ENCODE measurements around the gene TMEM250.

The TMEM250 gene

GRCh38 chr9:136081826-136082495 lies 36.7 kb downstream of the TMEM250 start:
- DNase-seq, result no peak

DNA sequence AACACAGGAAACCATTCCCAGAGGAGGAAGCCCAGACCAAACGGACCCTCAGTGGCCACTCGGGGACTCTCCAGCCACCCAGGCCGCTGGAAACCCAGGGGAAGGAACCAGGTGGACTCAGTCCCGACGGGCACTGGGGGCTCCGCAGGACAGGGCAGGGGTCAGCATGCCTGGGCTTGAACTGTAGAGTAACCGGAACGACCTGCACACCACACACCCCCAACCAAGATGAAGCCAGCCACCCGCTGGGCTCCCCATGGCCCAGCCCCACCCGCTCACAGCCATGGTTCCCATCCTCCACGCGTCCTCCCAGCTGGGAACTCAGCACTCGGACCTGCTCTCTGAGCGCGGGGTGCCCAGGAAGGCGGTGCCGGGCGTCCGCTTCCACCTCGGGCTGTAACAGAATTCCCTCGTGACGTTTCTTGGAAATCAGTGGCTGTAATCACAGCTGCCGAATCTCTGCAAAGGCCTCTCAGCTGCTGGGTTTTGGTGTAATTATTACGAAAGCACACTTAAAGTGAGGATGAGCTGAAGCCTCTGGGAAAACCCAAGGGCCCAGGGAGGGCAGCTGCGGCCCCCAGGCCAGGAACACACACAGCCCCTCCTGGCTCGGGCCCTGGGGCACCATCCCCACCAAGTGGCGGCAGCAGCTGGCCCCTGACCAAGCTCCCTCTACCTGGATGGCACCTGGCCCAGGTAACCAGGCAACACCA lies 37.4 kb downstream of the TMEM250 start:
- DNase-seq, result no peak

- DNase-seq, result no peak
Measured at GRCh38 chr9:136080716-136081112, 38.0 kb downstream of the TMEM250 start.

DNA sequence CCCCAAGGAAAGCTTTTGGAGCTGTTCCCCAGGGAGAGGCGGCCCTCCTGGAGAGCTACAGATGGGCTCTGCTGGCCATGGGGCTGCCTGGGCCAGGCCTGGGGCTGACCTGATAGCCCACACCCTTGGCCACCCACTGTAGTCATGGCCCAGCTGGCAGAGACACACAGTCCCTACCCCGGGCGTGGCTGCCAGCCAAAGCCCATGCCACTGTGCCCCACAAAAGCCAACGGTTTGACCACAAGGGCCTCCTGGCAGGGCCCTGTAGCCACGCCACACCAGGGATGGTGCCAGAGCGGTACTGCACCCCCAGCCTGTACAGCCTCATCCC lies 38.8 kb downstream of the TMEM250 start:
- DNase-seq, result no peak

DNA sequence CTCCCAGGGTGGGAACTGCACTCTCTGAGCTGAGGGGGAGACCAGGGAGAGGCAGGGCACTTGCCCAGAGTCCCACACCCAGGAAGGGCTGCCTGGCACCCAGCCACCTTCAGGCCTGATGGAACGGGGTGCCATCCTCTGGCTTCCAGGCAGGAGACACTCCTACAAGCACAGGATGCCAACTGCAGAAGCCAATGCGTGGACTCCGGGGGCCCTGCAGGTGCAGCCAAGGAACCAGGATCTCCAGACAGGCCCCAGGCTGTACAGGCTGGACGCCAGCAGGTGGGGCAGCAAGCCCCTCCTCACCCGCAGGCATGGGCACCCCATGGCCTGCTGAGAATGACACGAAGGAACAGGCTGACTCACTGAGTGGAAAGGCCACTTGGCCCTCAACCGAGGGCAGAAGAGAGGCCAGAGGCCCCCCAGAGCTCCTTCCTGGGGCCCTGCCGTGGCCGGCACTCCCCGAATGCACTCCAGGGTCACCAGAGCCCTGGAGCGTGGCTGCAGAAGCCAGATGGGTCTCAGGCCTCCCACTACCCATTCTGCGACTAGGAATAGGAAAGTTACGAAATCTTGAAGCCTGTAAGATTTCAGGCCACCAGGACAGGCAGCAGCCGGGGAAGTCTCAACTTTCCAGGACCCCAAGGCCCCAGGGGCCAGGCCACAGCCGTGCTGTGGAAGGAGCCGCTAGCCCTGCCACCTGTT lies 39.3 kb downstream of the TMEM250 start:
- peak in 1 of 3 donors; percentile 41 for DNase-seq

DNA sequence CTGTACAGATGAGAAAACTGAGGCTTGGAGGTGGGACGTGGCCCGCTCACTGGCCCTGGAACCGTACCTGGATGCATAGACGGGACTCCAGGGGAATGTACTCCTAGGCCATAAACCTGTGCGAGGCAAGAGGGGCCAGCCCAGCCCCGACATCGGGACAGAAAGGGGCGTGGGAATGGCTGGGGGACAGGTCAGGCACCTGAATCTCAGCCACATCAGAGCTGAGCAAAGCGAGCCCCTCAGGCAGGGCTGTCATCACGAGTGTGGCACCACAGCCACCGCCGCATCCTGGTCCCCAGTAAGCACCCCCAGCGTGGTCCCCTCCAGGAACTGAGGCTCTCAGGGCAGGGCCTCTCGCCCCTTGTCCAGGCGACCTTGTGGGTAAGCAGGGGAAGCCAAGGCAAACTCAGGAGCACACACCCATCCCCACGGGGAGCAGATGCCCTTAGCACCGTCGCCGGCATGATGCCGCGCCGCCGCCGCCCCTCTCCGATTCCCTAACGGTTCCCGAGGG lies 40.1 kb downstream of the TMEM250 start:
- DNase-seq, result no peak

- DNase-seq, result no peak
Measured at GRCh38 chr9:136078024-136078423, 40.7 kb downstream of the TMEM250 start.

- no peak for DNase-seq
Measured at GRCh38 chr9:136077491-136077890, 41.2 kb downstream of the TMEM250 start.

DNA sequence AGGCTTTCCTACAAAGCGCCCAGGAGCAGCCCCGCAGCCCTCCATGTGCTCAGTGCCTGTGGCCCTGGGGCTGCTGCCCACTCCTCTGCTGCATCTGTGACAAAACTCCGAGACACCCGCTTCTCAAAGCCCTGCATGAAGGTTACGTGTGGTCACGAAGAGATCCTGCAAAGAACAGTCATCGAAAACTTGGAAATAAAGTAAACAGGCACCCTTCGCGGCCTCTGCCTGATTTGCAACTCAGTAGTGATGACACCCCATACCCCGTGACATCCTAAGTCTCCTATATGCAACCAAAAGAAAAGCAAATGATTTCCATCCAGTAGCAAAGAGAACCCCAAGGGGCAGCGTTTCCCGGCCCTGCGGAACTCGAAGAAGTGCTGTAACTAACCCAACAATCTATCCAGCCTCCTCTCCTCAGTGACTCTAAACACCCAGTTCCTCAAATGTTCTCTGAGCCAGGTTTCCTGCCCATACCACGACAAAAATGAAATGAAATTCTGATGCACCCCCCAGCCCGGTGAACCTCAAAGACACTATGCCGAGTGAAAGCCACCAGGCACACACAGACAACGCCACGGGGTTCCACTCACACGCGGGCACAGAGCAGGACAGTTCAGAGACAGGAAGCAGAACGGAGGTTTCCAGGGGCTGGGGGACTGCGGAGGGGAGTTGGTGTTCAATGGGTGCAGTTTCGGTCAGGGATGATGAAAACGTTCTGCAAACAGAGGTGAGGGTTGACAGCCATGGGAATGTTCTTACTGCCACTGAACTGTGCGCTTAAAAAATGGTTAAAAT lies 42.6 kb downstream of the TMEM250 start:
- peak; percentile 72 to 76 (median 75) for DNase-seq

GRCh38 chr9:136075134-136075841 lies 43.4 kb downstream of the TMEM250 start:
- DNase-seq, result no peak

DNA sequence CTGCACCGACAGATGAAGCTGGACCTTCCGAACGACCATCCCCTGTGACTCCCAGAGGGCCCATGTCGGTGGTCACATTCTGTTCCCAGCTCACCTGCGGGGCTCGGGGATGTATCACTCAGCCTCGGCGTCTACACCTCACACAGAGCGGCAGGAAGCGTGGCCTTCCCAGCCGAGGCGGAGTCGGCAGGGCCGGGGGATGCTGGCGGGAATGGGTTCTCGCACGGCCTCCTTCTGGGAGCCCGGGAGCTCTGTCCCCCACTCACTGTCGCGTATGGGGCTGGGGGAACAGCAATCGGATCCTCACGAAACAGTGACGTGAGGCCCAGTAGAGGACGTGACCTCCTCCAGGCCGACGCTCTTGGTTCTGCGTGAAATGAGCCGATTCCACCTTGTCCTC lies 44.0 kb downstream of the TMEM250 start:
- DNase-seq, result no peak
